ENCODE results near the gene KCNK18.

GRCh38 chr10:117218654-117219053 lies 21.4 kb downstream of the KCNK18 start:
- TF ChIP-seq CTCF (IDR thresholded peaks at IDR 0.05) (no peak), POLR2A (IDR thresholded peaks at IDR 0.05) (no peak)
